HG03442 (cell line): ENCODE data around the gene HSD17B2.
A peak's percentile ranks its signal among the peaks of the same experiment; 100 is the strongest.
"Not testable (repeated sequence)": the region's sequence is repeated elsewhere in the genome, so short reads cannot be mapped to it uniquely, and the experiment has no call there.

Source experiments
- ATAC-seq: cut with Tn5 transposase; IDR thresholded peaks from one replicate; pipeline ENCODE4 v1.9.1; 2021; ENCODE audit warnings: mild to moderate bottlenecking, moderate library complexity; ENCODE audit not compliant: unreplicated experiment

HSD17B2 gene, protein sequence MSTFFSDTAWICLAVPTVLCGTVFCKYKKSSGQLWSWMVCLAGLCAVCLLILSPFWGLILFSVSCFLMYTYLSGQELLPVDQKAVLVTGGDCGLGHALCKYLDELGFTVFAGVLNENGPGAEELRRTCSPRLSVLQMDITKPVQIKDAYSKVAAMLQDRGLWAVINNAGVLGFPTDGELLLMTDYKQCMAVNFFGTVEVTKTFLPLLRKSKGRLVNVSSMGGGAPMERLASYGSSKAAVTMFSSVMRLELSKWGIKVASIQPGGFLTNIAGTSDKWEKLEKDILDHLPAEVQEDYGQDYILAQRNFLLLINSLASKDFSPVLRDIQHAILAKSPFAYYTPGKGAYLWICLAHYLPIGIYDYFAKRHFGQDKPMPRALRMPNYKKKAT

DNA sequence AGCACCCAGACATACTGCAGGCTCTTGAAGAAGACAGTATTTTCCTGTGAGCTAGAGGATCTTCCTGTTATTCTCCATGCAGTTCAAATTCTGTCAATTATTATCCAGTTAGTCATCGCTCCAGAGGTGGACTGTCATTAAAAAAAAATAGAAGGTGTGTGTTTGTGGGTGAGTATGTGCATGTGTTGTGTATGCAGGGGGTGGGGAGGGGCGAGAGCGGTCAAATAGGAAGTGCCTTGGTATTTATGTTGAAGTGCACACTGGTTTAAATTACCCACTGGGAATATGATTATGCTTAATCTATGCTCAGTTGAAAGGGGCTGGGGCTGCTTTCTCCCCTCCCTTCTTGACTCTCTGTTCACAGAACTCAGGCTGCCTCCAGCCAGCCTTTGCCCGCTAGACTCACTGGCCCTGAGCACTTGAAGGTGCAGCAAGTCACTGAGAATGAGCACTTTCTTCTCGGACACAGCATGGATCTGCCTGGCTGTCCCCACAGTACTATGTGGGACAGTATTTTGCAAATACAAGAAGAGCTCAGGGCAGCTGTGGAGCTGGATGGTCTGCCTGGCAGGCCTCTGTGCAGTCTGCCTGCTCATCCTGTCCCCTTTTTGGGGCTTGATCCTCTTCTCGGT lies at the start of gene HSD17B2:
HSD17B2 (plus strand) TSS at position 273 of the 632 bp plus-strand sequence; CDS start at position 445, 172 bp downstream.
- ATAC-seq, result no peak

DNA sequence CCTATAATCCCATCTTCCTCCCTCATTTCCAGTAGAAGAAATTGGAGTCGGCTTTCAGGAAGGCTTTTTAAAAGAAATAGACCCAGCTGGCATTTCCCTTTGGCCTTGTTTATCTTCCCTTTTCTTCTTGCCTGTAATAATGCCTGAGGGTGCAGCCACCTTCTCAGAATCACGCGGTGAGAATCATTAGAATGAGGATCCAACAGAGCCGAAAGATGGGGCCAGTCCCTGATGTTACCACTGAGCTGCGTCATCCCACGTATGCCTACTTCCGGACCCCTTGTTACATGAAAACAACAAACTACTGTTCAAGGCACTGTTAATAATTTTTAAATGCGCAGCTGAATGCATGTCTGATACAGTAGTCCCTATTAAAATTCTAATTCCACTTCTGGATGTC lies 47.9 kb upstream of the HSD17B2 start:
- ATAC-seq, result no peak

DNA sequence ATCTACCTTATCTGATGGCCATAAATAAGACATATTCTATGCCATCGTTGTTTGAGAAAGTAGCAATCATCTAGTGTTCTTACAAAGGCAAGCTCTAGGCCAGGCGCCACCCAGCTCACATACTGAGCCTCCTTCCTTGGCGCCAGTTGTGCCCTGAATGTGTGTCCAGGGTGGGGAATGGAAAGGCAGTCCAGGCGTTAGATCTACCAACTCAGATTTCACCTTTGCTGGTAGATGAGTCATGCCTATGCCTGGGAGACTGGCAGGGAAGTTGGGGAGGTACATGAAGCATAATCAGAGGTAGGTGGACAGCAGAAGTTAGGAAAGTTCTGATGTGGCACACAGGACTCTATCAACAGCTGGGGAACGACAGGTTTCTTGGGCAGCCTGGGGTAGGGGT lies 47.3 kb upstream of the HSD17B2 start:
- ATAC-seq, result no peak

DNA sequence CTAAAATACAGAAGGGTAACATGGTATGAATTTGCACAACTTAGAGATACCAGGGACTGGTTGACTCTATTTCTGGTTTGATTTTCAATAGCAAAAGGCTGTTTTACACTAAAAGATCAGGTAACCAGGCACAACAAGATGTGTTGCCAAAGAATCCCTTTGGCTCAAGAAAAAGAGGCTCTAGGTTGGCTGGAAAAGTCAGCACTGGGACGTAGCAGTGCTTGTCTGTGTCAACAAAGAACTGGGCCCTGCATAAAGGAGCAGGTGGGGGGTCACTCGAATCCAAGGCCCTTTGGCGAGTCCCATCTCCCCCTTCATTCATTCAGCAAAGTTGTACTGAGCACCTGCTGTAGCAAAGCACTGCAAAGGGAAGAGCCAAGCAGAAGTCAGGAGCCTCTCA lies 42.2 kb upstream of the HSD17B2 start:
- ATAC-seq, result no peak

DNA sequence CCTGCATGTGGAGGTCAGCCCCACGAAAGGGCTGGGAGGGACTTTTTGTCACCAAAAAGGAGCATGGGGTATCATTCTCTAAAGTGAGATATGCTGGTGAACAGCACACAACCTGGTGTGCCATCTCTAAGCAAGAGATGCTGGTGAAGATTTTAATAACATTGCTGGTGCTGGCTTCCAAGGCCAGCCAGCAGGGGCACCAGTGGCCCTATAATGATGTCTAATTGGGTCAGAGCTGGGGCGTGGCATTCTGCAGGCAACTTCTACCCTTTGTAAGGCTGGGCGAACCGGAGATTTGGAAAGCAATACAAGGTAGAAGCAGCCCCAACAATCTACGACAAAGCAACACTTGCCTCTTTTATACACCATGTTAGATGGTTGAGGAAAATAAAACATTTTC lies 40.6 kb upstream of the HSD17B2 start:
- ATAC-seq, result no peak

DNA sequence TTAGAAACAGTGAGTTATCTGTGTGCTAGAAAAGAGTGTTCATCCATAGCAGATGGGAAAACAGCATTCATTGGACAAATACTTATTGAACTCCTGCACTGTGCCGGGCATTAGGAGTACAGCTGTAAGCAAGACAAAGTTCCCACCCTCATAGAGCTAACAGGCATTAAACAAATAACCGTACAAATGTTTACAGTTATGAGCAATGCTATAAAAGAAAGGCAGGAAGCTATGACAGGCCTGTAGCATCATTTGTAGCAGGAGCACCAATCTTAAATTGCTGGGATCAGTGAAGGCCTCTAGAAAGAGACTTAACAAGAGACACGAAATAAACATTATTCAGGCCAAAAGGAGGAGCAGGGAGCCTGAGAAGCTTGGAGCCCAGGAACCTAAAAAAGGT lies 39.4 kb upstream of the HSD17B2 start:
- no peak for ATAC-seq

DNA sequence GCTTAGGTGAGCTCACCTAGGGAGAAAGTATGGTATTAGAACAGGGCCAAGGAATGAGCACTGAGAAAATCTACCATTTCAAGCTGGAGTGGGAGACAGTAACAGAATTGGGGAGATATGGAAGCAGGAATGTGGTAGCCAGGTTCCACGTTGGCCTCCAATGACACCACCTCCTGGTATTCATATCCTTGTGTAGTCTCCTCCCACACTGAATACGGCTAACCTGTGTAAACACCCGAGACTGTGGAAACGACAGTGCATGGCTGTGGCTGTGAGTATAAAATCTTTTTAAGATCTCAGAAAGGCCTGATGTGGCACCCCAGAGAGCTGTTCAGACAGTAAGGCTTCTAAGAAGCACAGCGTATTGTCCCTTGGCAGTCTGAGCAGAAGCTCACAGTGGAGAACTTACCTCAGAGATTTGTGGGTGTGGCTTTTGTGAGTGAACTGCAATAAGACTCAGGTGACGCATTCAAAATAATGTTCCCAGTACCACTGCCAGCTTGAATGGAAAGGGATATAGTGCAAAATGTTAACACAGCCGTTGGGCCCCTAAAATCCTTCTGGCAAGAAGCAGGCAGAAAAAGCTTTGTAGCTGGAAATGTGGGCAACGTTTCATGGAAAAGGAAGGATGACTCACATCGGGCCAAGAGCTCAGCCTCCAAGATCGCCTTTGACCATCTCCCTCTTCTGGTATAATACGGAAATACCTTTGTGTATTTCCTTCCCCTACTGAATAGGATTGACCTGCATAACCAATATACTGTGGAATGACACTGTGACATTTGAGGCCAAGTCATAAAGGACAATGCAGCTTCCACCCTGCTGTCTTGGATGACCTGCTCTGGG lies 38.2 kb upstream of the HSD17B2 start:
- ATAC-seq, result no peak

DNA sequence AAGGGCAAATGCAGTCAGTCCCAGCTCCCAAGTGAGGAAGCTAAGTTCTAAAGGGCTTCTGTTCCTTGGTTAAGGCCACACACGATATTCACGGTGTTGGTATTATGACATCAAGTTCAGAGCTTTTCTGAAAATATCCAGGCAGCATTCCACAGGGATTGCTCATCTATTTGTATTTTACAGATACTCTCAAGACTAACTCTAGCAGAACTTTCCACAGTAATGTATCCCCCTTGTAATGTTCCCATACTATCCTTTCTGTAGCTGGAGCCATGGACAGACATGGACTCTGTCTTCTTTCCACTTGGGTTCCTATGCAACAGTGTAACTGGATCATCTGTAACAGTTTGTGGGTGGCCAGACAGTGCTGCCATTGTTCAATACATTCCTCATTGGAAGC lies 37.3 kb upstream of the HSD17B2 start:
- ATAC-seq, result no peak

DNA sequence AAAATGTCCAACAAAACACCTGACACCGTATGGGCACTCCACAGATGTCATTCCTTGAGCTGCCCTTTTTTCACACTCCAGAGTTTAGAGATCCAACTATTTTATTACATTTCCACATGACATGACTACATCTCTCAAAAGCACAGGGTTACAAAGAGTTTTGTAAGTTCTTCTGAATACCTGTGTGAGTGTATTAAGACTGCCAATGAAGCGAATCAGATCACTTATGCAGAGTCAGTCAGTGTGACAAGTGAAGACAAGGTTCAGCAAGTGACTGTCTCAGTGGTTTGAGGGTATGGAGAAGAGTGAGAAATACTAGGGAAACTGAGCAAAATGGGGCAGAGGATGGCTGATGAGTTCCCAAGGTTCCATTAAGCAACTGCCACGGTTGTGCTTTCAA lies 32.2 kb upstream of the HSD17B2 start:
- no peak for ATAC-seq

DNA sequence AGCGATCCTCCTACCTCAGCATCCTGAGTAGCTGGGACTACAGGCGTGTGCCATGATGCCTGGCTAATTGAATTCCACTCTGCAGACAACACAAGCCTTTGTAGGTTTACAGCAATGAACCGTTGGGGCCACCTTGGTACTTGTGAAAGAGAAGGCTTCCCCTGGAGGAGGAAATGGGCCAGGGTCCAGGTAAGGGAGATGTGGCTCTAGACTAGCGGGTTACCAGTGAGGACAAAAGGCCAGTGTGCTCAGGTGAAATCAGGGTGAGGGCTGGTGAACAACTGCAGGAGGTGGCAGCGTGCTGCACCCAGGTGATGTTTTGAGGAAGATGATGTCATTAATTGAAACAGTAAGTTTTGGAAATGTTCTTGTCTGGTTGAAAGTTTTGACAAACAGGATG lies 30.5 kb upstream of the HSD17B2 start:
- ATAC-seq, result no peak

DNA sequence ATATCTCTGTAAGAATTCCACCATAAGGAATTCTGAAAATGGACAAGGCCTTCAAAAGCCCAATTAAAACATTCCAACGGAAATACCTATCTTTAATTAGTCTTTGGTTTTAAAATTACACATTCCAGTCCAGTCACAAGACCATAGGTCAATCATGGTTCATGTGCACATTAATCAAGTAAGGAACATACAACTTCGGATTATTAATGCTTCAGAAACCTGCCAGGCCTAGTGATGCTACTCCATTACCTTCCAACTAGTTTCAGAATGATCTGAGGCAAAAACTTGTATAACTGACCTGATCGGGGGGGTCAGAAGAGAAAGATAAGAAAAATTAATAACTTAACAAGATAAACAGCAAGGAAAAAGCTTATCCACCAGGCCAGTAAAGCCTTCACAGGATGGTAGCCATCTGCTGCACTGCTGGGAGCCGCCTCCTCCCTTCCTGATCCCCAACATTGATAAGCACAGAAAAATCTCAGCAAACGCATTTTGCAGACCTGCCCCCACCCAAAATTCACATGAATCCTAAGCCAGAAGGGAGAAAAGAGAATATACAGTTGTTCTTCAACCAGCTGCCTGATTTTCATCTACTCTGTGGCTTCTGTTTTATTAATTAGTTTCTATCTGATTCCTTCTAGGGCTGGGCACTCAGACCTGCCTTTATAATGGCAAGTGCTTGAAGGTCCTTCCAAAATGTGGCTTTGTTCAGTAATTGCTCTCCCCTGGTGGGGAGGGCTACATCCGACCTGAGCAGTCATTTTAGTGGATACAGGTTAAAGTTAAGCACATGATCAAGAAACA lies 29.8 kb upstream of the HSD17B2 start:
- ATAC-seq, result no peak

DNA sequence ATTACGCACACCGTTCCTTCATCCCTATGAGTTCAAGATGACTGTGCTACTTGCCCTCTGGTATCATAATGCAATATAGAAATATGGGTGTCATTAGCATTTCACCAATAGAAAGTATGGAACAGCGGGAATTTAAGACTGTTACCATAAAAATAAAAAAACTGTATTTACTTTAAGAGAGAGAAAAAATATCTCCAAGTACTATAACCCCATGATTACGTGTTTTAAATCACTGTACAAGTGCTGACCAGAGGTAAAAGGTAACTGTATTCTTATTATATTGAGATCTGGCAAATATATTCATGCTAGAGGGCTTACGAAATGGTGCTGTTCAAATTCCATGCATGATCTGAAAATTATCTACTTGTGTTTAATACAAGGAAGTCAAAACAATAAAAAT lies 29.0 kb upstream of the HSD17B2 start:
- no peak for ATAC-seq

DNA sequence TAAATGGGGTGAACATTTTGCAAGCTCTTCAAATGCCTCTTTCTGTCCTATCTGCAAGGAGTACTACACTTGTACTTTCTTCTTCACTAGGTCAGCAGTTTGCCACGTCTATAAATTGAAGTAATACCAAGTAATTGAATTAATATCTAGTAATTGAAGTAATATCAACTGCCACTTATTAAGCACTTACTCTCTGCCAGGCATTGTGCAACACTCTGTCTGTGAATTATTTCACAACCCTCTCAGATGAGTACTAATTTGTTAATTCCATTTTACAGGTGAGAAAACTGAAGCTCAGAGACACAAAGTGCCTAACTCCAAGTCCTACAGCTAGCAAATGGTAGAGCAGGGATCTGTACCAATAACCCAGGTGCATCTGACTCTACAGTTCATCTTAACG lies 27.9 kb upstream of the HSD17B2 start:
- no peak for ATAC-seq

DNA sequence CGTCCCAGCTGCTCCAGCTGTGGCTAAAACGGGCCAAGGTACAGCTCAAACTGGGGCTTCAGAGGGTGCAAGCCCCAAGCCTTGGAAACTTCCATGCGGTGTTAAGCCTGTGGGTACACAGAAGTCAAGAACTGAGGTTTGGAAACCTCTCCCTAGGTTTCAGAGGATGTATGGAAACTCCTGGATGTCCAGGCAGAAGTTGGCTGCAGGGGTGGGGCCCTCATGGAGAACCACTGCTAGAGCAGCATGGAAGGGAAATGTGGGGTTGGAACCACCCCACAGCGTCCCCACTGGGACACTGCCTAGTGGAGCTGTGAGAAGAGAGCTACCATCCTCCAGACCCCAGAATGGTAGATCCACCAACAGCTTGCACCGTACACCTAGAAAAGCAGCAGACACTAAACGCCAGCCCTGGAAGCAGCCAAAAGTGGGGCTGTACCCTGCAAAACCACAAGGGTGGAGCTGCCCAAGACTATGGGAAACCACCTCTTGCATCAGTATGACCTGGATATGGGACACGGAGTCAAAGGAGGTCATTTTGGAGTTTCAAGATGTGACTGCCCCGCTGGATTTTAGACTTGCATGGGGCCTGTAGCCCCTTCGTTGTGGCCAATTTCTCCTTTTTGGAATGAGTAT lies 26.0 kb upstream of the HSD17B2 start:
- ATAC-seq, result no peak

DNA sequence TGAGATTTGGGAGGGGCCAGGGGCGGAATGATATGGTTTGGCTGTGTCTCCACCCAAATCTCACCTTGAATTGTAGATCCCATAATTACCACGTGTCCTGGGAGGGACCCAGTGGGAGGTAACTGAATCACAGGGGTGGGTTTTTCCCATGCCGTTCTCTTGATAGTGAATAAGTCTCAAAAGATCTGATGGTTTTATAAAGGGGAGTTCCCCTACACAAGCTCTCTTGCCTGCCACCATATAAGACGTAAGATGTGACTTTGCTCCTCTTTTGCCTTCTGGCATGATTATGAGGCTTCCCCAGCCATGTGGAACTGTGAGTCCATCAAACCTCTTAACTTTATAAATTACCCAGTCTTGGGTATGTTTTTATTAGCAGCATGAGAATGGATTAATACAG lies 25.3 kb upstream of the HSD17B2 start:
- not testable (repeated sequence) for ATAC-seq

DNA sequence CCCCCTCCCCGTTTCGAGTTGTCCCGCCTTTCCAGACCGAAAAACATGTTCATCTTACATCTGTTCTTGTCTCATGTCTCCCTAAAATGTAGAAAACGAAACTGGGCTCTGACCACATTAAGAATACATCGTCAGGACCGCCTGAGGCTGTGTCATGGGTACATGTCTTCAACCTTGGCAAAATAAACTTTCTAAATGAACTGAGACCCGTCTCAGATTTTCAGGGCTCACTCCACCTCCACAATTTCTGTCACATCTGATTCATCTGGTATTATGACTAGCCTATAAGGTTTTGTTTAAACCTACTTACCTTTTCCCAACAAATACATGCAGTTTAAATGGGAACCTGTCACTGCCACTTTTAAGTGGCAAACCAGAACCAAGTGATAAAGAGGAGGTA lies 24.4 kb upstream of the HSD17B2 start:
- ATAC-seq, result no peak

DNA sequence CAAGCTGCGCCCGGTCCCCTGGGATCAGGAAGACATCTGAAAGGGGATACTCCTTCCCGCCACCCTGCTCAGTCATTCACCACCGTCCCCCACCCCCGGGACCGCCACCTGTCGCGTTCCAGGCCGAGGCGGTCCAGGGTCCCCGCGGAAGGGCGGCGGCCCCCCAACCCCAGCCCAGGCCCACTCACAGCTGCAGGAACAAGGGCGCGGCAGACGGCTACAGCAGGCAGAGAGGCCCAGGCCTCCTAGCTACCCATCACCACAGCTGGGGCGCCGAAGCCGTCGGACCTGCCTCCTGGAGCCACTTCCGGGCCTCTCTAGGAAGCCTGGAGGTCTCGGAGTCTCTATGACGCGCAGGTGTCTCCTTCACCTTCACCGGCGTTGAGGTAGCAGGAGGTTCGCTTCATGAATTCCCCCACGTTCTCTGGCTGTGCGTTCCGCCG lies 23.8 kb upstream of the HSD17B2 start, which contains the start of gene SDR42E1:
SDR42E1 (minus strand) TSS at position 272 of the 443 bp plus-strand sequence. CDS start 10,612 bp downstream, outside the sequence.
- ATAC-seq, result peak; percentile 92

DNA sequence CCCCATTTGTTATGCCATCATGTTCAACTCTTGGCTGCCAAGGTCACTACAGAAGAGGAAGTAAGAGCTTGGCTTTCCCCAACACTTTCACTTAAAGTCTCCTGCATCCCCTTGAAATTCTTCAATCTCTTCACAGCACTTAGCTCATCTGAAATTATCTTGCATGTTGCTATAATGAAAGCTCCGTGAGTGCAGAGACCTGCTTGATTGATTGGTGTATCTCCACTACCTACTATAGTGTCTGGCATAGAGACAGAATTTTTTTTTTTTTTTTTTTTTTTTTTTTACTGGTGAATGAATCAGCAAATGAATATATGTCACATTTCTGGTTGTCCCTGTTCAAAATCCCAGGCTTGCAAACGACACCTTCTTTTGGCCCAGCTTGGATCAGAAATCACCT lies 21.9 kb upstream of the HSD17B2 start:
- ATAC-seq, result no peak

DNA sequence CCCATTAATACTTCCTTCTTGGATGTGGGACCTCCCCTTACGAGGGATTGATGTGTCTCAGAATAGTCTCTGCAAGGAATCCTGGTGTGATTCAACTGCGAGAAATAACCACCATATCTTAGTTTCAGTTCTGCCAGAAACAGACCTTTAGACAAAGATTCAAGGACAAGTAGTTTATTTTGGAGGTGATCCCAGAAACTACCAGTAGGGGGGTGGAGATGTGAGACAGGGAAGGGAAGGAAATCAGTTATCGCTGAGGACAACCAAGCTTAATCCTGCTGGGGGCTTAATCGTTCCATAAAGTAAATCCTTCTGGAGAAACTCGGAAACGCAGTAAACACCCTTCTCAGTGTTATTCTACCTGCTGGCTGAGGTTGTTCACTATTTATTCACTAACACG lies 18.8 kb upstream of the HSD17B2 start:
- ATAC-seq, result no peak

DNA sequence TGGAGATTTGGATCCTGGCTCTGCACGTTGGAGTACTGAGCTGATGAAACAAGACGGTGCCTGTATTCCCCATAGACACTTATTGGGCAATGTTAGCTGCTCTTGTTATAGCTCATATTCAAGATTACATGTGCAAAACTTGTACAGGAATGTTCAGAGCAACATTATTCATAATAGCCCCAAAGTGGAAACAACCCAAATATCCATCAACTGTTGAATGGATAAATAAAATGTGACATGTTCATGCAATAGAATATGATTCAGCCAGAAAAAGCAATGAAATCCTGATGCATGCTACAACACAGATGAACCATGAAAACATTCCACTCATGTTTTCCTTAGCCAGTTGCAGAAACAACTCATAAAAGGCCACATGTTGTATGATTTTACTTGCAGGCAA lies 18.1 kb upstream of the HSD17B2 start:
- no peak for ATAC-seq
